HPDE6-E6E7 (cell line): ENCODE data around the gene GAB3.

Source experiments
- DNase-seq: peaks from one replicate; pipeline ENCODE4 v3.0.0; 2011; ENCODE audit warnings: missing footprints; ENCODE audit errors: extremely low spot score

Gene GAB3

GRCh38 chrX:154750301-154751202 is at the start of gene GAB3:
Gene GAB3 (minus strand): TSS chrX:154751077. CDS start chrX:154751025, 52 bp downstream.
- no peak for DNase-seq

- DNase-seq = no peak
These were observed 48.9 kb upstream of the GAB3 start for GRCh38 chrX:154799556-154800348.

GRCh38 chrX:154797006-154797405 is 46.1 kb upstream of the GAB3 start:
- DNase-seq = no peak

GRCh38 chrX:154795016-154795415 is 44.1 kb upstream of the GAB3 start:
- no peak for DNase-seq

- no peak for DNase-seq
These were observed 42.4 kb upstream of the GAB3 start for GRCh38 chrX:154793084-154793795.

- no peak for DNase-seq
These were observed 41.1 kb upstream of the GAB3 start for GRCh38 chrX:154791939-154792338.

- DNase-seq = no peak
These were observed 40.6 kb upstream of the GAB3 start for GRCh38 chrX:154791467-154791866.

GRCh38 chrX:154785716-154786115 is 34.8 kb upstream of the GAB3 start:
- DNase-seq = no peak

- no peak for DNase-seq
These were observed 33.5 kb upstream of the GAB3 start for GRCh38 chrX:154784149-154784995.

GRCh38 chrX:154780968-154781367 is 30.1 kb upstream of the GAB3 start:
- DNase-seq = no peak

GRCh38 chrX:154779261-154779660 is 28.4 kb upstream of the GAB3 start:
- no peak for DNase-seq

GRCh38 chrX:154776753-154777152 is 25.9 kb upstream of the GAB3 start:
- DNase-seq = no peak

- no peak for DNase-seq
These were observed 24.8 kb upstream of the GAB3 start for GRCh38 chrX:154775419-154776349.

GRCh38 chrX:154774622-154775021 is 23.7 kb upstream of the GAB3 start:
- DNase-seq = no peak

- DNase-seq = peak; percentile 97
These were observed 11.8 kb upstream of the GAB3 start, which contains the start of gene DKC1 for GRCh38 chrX:154762537-154763296. Gene DKC1 (plus strand): TSS chrX:154762864. CDS start chrX:154762966, 102 bp downstream.

- DNase-seq = no peak
These were observed 11.2 kb upstream of the GAB3 start for GRCh38 chrX:154761977-154762536.

- DNase-seq = no peak
These were observed 7.8 kb upstream of the GAB3 start for GRCh38 chrX:154758696-154759095.

- no peak for DNase-seq
These were observed 893 bp upstream of the GAB3 start for GRCh38 chrX:154751669-154752271.
